Measurements from ENCODE around the gene AOPEP.

The AOPEP gene

DNA sequence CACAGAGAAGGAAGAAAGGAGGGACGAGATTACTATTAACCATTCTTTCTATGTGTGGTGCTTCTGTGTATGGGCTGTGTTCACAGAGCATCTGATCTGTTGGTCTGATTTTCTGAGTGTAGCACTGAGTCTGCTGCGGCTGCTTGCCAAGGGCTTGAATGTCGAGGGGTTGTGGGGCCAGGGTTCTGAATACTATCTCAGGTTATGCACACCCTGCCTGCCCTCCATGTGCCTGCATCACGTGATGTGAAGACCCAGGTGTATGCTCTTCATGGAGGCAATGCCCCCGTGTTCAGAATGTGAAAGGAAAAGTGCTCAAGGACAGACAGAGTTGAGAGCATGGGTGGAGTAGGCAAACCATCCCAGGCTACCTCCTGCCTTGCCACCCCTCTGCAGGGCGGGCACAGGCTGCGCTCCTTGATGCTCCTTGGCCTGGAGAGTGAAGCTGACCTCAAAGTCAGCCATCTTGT lies 336.1 kb downstream of the AOPEP start:
- DNase-seq (ENCODE audit: low read depth) = no peak

DNA sequence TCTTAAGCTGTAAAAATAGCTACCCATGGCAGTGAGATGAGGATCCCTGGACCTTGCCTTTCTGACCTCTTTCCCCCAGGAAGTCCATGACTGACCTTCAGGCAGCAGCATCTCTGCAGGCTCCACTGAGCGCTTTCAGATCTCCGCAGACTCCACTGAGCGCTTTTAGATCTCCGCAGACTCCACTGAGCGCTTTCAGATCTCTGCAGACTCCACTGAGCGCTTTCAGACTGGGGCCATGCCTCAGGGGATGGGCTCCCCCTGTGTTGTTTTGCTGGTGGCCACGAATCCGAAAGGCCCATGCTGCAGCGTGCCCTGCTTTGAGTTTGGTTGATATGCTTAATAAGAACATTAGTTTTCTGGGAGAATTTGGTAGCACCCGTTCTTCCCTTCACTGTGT lies 336.8 kb downstream of the AOPEP start:
- DNase-seq (ENCODE audit: low read depth) = no peak

DNA sequence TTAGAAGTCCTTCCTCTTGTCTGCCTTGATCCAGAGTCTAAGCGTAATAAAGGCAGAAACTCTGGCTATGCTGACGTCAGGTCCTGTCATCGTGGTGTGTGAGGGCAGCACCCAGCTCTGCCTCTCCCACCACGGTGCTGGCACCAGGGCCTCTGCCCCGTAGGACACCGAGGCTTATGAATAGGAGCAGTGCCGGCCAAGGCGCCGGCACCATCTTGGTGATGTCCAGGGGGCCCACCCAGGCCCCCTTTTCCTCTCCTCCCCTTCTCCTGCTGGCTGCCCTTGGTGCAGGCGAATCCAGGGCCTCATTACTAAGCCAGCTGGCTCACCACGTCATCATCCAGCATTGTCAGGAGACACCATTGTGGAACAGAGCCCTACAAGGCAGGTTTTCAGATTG lies 338.7 kb downstream of the AOPEP start:
- peak; percentile 16 for DNase-seq (ENCODE audit: low read depth)

DNA sequence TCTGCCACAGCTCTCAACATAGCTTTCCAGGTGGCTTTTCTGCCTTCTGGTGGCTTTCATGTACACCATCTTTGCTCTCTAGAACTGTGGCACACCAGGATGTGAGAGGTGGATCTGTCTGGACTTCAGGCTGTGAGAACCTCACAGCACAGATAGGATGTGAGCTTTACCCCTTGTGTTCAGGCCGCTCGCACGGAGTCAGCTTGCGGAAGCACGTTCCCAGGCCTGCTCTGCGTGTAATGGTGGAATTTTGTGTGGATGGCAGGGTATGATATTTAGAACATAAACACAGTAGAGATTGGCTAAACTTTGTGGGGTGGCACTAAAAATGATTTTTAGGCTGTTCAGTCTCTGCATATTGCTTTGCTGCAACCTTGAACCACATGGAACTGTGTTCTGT lies 340.6 kb downstream of the AOPEP start:
- no peak for DNase-seq (ENCODE audit: low read depth)

DNA sequence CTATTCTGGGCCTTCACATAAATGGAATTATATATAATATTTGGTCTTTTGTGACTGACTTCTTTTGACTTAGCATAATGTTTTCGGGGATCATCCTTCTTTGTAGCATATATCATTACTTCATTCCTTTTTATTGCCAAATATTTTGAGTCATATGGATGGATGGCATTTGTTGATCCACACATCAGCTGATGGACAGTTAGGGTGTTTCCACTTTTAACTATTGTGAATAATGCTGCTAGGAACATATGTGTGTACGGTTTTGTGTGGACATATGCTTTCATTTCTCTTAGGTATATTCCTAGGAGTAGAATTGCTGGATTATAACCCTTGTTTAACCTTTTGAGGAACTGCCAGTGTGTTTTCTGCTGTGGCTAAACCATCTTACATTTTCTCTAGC lies 341.4 kb downstream of the AOPEP start:
- DNase-seq (ENCODE audit: low read depth) = no peak

DNA sequence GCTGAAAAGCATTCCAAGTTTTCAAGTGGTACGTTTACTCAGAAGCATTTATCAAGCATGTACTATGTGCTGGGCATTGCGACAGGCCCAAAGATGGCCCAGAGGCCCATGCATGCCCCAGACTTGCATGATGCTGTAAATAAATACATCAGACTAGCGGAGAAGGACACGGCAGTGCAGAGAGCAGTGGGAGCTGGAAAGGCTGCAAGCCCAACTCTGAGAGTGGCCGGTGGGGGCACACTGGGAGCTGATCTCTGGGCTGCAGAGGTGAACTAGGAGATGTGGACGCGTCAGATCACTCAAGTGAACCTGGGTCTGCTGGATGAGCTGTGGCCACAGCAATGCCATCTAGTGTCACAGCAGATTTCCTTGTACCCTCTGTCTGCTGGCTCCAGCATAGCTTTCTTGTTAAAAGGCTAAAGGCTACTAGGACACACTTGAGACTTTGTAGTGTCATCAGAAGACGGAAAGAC lies 344.1 kb downstream of the AOPEP start:
- no peak for DNase-seq (ENCODE audit: low read depth)

DNA sequence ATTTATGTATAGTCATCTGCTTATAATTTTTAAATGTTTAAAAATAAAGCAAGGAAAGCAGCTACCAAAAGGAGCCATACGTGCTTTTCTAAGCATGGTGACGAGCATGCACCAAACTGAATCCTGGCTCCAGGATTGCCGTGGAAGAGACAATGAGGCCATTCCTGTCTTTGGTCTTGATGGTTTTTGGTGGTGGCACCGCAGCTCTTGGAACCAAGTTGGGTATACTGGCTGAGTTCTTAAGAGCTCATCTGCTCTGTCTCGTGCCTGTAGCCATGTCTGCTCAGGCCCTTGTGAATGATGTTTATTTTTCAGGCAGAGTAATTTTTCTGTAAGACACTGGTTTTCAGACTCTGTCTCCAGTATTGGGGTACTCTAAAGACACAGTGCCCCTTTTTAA lies 345.0 kb downstream of the AOPEP start:
- DNase-seq (ENCODE audit: low read depth) = no peak

DNA sequence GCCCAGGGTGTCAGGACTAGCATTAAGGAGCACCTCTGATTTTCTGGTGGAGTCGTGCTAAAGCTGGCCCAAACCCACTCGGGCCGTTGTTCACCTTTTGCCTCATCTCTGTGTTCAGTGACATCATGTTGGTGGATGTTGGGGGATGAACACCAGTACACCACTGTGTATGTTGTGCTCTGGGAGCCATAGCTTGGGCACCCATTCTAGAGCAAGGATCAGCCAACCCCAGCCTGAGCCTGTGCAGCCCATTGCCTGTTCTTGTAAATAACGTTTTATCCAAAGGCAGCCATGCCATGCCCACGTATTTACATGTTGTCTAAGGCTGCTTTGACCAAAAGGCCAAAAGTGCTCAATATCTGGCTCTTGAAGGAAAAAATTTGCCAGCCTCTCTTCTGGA lies 345.4 kb downstream of the AOPEP start:
- DNase-seq (ENCODE audit: low read depth) = no peak

DNA sequence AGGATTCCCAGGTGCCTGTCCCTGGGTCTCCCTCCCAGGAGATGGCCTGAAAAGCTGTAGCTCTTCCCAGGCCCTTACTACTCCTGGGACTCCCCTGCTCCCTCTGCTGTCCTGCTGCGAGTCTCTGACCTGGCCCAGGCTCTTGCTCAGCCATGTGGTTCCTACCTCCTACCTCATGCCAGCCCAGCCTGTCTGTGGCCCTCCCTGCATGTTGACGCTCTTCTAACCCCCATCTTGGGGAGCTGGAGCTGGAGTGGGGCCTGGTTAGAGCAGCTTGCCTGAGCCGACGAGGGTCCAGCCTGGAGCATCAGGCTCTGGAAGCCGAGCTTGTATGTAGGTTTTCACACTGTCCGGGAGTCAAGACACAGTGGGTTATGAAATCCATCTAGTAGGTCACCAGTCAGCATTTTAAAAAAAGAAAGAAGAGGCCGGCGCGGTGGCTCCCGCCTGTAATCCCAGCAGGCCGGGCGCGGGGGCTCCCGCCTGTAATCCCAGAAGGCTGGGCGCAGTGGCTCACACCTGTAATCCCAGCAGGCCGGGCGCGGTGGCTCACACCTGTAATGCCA lies 346.6 kb downstream of the AOPEP start:
- peak; percentile 54 for DNase-seq (ENCODE audit: low read depth)

DNA sequence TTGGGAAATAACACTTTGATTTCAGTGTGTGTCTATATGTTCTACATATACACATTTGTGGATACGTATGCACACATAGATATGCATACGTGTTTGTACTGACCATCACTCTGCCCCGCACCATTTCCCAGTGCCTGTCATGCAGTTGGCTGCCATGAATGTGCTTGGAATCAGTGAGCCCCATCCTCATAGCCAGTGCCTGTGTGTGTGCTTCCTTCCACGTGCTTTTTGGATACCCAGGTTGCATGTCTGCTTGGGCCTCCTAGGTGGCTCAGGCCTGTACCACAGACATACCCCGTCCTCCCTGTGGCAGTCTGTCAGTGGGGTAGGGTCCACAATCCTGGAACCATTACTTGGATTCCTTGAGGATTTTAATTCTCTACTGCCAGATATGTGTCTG lies 347.4 kb downstream of the AOPEP start:
- no peak for DNase-seq (ENCODE audit: low read depth)

DNA sequence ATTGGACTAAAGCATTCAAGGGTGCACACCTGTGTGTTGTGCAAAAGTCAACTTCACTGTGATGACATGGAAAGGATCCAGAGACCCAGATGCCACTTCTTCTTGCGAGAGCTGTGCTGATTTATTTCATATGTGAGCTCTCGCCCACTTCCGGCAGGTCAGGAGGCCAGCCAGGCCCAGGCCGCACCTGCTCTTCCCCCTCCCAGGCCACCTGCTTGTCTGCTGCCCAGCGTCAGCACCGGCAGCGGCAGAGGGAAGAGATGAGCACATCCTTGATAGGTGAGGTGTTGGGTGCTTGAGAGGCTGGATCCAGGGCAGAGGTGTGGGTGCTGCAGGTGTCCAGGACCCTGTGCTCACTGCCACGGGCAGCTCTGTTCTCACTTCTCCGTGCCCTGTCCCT lies 348.1 kb downstream of the AOPEP start:
- DNase-seq (ENCODE audit: low read depth) = no peak

DNA sequence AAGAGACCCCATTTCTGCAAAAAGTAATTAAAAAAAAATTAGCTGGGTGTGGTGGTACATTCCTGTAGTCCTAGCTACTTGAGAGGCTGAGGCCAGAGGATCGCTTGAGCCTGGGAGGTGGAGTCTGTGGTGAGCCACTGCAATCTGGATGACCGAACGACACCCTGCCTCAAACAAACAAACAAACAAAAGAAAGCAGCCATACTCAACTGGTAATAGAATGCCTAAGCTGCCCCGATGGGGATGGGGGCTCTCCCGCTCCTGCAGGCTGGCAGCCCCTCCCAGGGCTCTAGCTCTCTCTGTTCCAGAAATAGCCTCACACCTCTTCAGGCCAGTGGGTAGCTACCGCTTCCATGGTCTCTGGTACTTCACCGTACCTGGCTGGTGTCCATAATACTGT lies 349.2 kb downstream of the AOPEP start:
- DNase-seq (ENCODE audit: low read depth) = no peak

DNA sequence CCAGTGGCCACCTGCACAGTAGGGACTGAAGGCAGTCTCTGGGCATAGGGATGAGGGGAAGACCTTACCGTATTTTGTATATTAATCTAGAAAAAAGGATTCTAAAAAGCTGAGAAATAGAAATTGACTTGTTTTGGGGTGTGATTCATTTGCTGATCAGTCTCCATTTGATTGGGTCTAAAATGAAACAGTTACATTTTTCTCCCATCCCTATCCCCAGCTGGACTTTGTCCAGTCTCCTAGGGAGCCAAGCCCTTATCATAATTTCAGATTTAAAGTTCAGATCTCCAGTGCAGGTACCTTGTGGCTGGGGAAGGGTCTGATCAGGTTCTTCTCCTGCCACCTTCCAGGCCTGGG lies 350.2 kb downstream of the AOPEP start:
- DNase-seq (ENCODE audit: low read depth) = no peak

DNA sequence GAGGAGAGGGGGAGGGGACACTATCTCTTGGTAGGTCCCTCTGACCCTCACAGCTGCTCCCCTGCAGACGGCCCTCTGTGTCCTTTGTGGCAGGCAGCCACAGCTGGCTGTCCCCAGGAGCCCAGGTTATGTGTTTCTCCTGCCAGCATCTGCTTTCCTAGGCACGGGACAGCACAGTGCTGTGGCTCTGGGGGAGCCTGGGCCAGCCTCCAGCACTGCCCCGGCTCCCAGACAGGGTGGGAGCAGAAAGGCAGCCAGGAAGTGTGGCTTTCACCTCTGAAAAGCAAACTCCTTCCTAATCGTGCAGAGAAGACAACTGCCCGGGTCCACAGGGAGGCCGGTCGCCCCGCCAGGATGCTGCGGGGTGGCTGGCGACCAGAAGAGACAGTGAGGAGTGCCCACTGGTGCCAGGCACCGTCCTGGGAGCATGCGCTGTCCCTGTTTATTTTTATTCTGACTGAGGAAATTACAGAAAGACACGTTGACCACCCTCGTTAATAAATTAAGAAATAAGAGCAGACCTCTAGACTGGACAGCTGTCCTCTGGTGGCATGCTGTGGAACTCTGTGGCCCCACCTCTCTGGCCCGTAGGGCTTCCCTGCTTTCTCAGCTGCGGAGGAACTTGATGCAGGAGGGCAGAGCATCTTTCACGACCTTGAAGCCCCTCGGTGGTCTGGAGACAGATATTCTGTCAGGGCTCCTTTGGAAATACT lies 350.7 kb downstream of the AOPEP start:
- no peak for DNase-seq (ENCODE audit: low read depth)

DNA sequence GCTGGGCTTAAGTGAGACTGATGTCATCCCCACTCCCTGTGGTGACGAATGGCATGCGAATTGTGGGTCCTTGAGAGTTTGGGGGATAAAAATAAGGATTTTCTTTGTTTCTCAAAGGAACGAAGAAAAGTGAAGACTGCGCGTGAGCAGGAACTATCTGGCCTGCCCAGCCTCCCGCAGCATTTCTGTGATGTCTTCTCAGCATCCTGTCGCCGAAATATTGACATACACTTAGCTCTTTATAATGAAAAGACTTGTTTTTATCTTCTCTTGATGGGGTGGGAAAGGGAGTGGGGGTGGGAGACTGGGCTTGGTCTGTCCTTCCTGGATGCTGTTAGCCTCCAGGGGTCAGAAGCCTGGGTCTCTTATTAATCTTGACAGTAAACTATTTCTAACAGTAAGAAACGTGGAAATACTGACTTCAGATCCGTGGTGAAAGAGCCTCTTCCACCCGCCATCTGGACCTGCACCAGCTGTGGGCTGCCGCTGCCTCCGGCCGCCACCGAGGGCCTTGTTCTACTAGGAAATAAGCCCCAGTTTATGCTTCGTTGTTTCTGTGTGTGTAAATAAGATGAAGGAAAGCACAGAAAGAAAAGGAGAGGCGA lies 351.4 kb downstream of the AOPEP start:
- DNase-seq (ENCODE audit: low read depth) = no peak

DNA sequence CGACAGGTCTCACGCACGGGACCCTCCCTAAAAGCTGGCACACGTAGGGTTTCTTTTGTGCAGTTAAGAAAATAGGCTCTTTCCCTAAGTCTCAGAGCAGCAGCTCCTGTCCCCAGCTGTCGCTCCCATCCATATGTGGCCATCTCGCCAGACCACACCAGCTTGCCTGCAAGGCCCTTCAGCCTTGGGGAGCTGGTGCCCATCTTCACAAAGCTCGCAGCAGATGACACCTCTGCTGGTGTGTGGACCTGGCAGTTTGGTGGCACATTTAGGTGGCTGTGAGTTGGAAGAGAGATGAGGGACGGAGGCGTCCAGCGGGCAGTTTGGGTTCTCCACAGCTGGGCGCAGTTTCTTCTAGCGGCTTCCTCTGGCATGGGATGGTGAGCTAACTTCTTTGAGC lies 352.0 kb downstream of the AOPEP start:
- no peak for DNase-seq (ENCODE audit: low read depth)

DNA sequence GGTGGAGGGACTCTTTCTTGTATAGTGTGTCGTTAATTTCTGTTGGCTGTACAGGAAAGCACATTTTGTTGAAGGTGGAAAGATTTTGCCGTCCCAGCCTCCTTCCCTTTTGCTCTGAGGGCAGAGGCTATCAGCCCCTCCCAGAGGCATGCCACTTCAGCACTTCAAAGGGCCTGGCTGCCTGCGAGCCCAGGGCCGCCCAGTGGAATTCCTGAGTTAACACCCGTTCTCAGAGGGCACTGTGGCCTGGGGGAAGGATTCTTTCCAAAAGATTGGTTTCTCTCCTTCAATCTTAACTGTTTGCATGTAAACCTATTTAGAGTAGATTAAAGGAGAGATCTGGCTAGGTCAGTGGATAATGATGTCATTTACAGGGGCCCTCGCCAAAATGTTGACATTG lies 352.4 kb downstream of the AOPEP start:
- no peak for DNase-seq (ENCODE audit: low read depth)

DNA sequence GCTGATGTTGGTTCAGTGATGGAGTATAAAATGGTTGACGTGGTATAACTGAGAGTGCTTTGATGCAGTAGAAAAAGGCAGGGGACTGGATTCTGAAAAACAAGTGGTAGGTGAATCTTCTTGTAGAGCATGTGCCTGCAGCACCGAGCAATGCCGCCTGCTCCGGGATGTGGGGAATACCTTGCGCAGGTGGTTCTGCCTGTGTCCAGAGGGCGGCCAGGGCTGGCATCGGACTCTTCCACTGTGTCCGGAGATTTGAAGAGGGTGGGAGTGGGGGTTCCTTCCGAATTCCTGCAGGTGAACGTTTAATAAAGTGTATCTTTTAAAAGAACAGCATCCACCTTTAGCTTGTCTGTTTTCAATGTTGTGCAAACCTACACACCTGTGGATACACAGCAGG lies 353.0 kb downstream of the AOPEP start:
- no peak for DNase-seq (ENCODE audit: low read depth)

DNA sequence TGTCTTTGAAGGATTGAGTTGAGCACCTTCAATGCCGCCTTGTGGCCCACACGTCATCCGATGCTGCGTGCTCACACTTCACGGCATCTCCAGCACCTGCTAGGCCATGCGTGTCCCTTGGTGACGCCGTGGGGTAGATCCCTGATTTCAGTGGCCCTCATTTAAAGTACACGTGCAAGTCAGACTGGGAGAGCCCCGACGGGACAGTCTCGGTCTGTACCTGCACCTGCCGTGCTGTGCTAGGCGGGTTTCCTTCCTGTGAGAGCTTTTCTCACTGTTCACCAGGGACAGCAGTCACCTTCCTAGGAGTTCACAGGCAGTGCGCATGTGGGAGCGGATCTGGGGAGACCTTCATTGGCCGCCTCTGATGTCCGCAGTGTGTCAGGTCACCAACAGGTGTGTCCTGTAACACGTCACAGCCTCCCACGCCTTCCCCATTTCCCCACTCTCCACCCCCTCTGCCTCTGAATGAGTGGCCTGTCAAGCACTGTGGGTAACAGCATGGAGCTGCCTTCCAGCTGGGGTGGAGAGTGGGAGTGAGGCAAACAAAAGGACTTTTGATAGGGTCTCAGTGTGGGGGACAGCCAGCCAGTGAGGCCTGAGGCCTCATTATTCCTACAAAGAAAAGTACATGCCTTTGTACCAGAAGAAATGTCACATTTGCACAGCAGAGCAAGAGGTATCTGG lies 354.6 kb downstream of the AOPEP start:
- DNase-seq (ENCODE audit: low read depth) = no peak

DNA sequence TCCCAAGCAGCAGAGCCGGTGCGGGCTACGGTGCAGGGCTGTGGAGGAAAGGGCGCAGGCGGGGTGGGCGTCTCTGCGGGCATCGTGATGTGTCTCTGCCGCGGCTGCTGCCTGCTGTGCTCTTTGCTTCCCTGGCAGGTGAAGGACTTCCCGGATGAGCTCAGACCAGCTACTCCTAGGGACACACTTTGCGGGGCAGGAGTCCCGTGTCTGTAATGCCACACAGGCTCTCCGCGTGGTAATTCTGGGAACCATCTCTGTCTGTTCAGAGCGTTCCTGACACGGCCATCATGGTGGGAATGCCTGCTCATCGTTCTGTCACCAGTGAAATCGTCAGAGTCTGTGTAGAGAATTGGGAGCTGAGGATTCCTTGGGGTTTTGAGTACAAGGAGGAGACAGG lies 355.5 kb downstream of the AOPEP start:
- DNase-seq (ENCODE audit: low read depth) = no peak

DNA sequence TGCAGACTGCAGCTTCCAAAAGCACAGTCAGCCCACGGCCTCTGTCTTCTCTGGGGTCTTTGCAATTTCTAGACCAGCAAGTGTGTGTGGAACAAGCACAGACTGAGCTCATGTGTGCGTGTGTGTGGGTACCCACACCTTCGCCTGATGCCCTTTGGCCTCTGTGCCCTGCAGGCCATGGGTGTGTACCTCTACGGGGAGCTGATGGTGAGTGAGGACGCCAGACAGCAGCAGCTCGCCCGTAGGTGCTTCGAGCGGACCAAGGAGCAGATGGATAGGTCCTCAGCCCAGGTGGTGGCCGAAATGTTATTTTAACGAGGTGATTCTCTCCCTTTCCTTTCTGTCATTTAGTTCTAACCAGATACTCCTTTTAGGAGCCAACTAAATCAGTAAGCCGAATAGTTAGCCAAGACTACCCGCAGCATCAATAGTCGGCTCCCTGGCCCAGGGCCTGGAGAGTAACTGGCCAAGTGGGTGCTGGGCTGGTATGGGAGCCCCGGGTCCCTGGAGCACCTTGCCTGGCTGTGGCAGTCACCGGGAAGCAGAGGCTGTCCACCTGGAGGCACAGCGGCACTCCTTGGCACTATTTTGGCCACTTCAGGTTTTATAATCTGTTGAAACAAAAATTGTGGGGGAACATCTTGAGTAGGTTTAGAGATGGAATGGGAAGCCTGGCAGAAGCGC lies 356.0 kb downstream of the AOPEP start:
- no peak for DNase-seq (ENCODE audit: low read depth)

DNA sequence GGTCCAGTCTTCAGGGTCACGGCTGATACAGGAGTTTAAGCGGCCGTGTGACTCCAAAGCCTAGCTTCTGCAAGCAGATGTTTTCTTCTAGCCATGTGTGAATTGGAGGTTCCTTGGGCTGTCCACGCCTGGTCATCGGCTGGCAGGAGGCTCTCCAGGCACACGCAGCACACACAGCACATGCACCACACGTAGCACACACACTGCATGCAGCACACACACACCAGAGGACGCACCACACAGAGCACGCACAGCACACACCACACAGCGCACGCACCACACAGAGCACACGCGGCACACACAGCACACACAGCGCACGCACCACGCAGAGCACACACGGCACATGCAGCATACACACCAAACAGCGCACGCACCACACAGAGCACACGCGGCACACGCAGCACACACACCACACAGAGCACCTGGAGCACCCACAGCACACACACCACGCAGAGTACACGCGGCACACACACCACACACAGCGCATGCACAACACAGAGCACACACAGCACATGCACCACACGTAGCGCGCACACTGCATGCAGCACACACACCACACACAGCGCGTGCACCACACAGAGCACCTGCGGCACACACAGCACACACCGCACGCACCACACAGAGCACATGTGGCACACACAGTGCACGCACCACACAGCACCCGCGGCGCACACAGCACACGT lies 356.7 kb downstream of the AOPEP start:
- no peak for DNase-seq (ENCODE audit: low read depth)
